ENCODE measurements around the gene TMEM179.

Gene TMEM179

DNA sequence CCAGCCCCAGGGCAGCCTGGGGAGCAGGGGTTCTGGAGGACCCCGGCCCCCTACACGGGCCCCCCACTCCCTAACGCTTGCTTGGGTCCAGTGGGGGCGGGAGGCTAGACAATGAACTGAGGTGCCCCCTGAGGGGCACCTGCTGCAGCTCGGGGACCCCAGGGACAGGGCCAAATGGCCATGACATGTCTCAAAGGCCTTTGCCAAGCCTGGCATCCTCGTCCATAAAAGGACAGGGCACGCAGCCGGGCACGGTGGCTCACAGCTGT lies 36.7 kb downstream of the TMEM179 start:
- DNase-seq (ENCODE audit: low read depth): no peak

DNA sequence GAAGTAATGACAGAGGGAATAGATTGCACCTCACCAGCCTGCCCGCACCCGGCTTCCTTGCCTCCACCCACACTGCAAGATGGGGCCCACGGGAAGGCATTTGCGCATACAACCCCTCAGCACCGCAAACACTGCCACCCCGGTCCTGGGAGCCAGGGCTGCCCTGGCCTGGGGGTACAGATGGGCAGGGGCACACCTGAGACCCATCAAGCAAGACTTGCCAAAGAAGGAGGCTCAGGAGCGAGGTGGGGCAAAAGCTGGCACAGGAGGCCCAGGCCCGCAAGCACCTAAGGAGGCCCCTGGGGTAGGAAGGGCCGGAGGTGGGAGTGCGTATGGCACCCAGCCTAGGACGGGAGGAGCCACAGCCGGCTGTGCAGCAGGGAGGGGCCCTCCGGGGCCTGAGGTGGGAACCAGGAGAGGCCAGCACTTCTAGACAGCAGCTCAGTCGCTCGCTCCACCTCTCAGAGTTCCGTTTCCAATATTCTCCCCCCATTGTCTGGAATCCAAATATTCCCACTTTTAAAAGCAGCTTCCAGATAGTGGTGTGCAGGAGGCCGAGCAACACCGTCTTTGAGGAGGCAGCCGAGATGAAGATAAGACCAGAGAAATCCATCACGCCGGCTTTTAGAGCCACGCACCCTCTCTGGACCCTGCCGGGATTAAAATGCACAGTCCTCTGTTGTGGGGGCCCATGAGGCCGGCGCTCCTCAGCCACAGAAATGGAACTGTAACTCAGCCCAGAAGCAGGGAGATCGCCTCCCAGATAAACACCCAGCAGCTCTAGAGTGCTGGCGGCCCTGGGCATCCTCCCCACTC lies 37.2 kb downstream of the TMEM179 start:
- no peak for DNase-seq (ENCODE audit: low read depth)

DNA sequence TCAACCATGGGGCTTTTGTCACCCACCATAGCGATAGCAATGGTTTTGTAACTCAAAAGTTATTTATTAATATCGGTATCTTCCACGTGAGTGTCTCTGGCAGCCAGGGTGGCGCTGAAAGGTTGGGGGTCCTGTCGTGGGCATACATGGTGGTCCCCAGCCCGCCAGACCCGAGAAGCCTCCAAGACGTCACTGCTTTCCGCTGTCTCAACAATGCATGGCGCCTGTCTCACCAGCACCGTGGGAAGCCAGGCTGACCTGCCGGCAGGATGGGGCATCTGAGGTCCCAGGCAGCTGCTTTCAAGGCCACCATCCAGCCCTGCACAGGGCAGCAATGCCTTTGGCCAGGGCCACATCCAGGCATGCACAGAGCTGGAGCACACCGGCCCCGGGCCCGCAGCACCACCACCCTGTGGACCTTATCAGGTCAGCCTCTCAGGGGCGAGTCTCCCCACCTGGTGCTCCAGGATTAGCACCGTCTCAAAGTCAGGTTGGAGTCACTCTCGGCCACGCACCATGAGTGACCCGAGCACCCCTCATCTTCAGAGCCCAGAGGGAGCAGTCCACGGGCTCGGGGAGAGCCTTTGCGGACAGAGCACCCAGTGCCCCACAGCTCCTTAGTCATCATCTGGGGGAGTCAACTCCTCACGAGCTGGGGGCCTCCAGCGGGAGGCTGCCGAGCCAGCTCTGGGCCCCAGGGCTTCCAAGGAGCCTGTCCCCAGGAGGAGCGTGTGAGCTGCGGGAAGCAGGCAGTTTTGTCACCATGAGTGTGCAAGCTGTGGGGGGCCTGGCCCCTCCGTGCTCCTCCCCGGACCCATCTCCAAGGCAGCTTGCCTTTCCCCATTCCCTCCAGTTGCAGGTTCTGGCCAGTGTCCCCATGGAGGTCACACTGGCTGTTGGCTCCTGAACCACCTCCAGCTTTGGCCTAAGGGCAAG lies 39.6 kb downstream of the TMEM179 start:
- no peak for DNase-seq (ENCODE audit: low read depth)

DNA sequence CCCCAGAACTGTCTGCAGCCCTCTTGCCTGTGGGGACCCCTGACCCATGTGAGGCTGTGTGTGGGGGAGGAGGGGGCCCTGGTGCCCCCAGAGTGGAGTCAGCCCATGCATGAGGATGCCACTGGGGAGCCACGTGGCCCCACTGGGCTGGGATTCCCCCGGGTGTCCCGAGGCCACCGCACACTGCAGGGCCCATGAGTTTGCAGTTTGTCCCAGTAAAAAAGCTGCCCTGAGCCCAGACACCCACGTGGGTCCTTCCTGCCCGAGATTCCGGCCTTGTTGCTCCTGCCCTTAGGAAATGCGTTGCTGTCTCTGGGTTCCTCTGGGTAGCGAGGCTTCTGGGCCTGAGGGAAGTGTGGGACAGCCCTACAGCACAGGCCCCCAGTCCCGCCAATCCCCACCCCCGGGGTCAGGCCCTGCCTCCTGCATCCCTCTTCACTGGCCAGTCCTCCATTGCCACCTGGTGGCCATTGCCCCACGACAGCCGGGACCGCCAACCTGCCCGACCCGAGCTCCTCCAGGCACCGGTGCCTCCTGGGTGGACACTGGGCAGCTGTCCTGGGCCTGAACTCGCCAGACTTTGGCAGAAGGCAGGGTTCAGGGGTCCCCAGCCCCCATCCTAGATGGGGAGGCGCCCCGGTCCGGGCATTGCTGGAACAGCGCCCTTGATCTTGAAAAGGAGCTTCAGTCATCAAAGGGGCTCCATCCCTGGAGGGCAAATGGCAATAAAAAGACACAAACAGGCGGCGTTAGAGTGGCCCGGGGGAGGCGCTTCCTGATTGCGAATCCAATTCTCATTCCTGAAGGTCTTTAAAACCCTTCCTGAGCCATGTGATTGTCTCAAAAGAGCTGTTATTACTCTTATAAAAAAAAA lies 40.6 kb downstream of the TMEM179 start:
- DNase-seq (ENCODE audit: low read depth): peak; percentile 41

DNA sequence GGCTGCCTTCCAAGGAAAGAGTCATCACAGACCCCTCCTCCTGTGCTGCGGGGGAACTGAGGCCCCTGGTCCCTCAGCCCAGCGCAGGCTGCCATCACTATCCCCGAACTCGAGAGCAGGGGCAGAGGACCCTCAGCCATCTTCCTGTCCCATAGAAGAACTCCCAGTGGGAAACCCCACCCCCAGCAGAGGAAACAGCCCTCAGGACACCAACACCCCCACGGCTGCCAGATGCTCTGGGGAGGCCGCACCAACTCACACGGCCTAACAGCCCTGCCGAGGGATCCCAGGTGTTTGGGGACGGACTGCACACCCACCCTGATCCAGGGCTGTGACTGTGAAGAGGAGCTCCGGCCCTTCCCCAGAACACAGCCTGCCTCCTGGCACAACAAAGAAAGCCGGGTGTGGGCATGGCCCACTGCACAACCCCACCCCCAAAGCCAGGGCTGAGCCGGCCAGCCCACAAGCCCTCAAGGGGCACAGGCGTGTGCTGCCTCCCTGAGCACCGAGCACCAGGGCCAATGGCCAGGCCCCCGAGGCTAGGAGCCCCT lies 41.3 kb downstream of the TMEM179 start:
- DNase-seq (ENCODE audit: low read depth): no peak

DNA sequence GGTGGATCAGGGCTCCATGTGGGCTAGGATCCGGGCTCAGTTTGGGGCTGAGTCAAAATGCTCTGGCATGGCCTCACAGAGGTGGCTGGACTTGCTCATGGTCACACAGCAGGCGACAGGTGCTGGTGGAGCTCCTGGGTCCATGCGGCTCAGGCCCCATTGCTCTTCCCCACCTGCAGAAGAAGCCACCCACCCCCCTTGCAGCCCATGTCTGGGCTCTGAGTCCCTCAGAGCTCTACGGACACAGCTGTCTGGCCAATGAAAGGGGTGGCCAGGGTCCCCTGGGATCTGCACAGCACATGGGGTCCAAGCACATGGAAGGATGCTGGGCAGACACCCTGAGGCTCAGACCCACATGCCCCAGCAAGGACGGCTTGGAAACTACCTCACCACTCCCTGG lies 42.0 kb downstream of the TMEM179 start:
- DNase-seq (ENCODE audit: low read depth): no peak

DNA sequence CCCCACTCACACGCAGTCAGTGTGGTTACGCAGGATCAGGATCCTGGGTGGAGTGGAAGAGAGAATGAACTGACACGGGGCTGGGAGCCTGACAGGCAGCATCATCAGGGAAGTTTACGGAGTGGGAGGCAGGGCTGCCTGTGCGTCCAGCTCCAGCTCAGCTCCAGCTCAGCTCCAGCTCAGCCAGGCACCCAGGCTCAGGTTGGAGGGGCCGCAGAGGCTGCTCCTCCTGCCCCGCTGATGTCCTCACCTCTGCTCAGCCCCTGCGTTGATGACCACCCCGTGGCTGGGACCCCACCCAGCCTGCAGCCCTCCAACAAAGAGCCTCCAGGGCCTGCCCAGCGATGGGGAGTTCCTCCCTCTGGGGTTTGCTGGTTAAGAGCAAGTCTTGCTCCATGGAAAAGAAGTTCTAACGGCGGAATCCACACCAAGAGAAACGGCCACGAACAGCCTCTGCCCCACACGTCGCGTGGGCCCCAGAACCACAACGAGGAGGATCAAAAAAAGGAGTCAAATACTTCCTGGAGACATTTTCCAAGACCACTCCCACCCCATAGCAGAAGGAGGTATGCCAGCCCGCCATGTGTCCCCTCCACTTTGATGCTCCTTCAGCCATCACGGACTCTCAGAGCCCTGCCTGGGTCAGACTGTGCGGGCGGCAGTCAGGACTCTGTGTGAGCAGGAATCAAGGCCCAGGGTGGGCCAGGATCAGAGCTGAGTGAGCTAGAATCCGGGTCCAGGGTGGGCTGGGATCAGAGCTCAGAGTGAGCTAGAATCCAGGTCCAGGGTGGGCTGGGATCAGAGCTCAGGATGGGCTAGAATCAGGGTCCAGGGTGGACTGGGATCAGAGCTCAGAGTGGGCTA lies 42.7 kb downstream of the TMEM179 start:
- no peak for DNase-seq (ENCODE audit: low read depth)

DNA sequence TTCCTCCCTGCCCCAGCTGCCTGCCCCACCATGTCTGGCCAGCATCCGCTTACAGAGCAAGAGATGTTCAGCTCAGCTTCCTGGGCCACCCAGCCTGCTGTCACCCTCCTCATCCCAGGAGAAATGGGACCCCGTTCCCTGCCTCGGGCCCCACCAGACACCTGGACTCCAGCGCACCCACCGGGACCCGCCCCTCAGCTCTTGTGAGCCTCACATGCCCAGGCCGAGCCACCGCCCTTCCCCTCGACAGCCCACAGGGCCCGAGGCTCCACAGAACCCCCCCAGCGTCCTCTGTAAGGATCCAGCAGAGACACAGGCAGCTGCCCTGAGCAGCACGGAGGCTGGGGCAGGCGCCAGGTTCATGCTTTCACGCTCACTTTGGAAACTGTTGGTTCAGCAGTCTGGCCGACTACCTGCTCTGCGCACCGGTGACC lies 43.4 kb downstream of the TMEM179 start:
- DNase-seq (ENCODE audit: low read depth): no peak

DNA sequence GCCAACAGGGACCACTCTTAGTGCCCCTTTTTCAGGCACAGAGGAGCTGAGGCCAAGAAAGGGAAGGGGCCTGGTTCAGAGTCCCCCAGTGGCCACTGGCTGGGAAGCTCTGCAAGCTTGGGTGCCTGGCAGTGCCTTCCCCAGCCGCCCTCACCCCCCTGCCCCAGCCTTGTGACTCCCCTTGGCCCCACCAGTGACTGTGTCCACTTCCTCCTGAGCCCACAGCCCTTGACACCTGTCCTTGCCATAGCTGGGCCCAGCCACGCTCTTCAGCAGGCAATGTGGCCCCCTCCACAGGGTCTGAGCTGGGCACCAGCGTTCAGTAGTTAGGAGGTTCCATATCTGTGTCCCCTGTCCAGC lies 44.0 kb downstream of the TMEM179 start:
- no peak for DNase-seq (ENCODE audit: low read depth)

DNA sequence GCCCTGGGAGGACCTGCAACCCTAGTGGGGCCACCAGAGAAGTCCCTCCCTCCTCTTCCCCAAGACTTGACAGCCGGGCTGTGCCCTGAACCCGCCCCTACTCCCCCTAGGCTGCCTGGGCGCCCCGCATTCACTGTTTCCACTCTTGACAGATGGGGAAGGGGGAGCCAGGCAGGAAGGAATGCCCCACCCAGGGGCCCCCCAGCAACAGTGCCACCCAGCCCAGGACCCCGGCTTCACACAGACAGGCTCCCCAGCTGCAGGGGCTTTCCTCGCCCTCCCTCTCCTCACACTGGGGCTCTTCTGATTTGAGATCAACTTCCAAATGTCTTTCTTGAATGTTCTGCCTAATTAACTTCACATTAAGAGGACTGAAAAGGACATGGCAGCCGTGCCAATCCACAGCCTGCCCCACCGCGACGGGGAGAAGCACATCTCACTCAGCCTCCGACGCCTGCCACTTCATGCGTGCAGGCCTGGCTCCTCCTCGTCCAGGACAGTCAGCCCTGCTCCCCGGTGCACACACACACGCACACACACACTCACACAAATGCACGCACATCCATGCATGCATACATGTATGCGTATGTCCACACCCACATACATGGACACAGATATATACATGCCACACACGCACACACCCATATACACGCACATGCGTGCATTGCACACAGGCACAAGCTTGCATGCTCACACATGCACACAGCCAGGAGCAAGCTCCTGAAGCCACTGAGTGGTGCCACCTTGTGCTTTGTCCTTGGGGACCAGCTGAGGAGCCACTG lies 44.6 kb downstream of the TMEM179 start:
- no peak for DNase-seq (ENCODE audit: low read depth)

DNA sequence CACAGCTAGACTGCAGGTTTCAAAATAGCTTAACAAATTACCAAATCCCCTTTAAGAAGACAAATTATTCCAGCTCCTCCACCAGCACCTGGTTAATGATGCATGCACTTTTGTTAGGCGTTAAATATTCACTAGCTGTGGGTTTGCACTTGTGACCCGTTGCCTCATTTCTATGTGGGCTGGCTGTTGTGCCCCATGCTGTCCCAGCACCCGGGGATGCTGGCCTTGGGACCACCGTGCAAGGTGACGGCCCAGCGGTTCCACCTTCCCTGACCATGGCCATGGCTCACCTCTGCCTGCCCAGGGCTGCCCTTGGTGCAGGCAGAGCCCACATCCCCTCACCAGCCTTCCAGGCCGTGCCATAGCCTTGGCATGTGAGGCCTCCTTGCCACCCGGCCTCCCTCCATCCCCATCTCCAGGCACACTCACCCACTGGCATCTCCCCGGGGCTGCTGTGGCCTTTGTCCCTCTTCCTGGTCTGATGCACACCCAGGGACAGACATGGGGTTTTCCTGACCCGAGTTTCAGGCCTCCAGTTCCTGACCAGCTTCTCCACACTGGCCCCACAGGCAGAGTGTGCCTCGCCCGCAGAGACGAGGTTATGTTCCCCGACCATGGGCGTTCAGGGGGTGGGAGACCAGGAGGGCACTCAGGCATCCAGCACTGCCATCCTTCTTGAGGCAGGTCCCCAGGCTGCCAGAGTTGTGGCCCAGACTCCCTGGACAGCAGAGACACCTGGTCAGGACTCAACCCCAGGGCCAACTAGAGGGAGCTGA lies 45.4 kb downstream of the TMEM179 start:
- DNase-seq (ENCODE audit: low read depth): no peak

DNA sequence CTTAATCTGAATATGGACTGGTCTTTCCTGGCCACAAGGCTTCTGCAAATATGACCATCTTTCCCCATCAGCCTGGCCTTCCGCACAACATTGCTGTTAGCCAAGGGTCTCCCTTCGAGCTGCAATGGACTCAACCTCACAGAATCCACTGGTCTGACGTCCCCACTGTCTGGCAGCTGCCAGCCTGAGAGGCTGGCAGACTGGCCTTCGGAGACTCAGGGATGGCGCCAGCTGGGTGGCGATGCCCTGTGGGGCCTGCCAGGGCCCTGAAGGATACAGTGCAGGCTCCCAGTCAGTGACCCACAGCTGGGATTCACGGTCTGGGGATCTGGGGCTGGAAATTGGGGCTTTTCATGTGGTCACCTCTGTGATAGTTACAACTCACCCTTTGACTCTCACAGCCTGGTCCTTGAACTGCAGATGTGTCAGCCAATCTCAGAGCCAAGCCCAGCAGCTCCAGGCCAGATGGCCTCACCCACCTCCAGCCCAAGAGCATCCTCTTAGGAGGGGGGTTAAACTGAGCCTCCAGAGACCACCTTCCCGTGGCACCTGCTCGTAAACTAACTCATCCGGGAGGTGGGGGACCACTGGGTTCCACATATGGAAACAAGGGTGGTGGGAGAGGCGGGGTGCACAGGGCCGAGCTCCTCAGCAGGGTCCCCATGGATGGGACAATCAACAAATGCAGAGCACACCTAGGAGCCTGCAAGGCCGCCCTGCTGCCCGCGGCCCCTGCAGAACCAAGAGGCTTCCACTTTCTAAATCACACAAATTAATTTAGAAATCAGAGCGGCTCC lies 46.1 kb downstream of the TMEM179 start:
- no peak for DNase-seq (ENCODE audit: low read depth)

DNA sequence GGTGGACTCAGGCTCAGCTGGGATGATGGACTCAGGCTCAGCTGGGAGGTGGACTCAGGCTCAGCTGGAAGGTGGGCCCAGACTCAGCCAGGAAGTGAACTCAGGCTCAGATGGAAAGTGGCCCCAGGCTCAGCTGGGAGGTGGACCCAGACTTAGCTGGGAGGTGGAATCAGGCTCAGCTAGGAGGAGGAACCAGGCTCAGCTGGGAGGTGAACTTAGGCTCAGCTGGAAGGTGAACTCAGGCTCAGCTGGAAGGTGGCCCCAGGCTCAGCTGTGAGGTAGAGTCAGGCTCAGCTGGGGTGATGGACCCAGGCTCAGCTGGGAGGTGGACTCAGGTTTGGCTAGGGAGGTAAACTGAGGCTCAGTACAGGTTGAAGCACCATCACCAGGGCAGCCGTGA lies 46.8 kb downstream of the TMEM179 start:
- no peak for DNase-seq (ENCODE audit: low read depth)

DNA sequence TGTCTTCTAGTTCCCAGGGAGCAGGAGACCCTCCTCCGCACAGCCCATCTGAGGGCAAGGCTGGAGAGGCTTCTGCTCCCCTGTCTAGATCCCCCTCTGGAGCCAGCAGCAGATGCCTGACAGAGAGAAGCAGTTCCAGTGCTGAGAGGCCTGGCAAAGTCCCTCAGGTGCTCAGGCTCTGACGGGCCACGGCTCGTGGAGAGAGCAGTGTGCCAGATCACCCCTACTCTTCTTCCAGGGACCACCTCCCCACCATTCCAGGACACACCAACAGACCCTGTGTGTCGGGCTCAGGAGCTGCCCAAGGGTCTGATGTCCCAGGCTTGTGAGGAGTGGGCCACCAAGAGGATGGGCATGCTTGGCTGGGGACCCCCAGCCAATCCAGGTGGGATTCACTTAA lies 47.5 kb downstream of the TMEM179 start:
- no peak for DNase-seq (ENCODE audit: low read depth)

DNA sequence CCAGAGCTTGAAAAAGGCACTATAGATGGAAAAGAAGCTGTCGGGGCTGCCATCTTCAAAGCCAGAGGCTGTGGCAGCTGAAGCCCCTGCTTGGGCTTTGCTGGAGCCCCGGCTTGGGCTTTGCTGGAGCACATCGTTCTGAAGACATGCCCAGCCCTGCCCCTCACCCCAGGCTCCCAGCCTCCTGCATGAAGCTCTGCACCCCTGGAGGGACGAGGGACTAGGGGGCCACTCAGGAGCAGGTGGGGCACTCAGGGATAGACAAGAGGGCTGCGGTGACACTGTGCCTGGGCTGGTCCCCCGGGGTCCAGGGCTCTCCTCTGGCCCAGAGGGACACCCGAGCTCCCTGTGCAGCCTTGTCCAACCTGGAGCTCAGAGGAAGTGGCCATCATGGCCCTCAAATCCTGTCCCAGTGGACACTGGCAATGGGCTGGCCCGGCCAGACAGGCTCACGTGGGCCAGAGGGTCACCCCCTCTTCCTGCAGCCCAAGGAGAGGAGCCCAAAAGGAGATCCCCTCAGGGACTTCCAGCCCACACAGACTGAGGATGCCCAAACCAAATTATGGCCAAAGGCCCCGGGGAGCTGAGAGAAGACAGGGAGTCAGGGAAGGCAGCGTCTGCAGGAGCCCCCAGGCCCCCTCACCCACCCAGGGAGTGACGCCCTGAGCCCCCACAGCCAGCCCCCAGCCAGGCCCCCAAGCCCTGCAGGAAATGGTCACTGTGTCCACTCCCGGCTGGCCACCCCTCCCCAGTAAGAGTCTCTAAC lies 48.1 kb downstream of the TMEM179 start:
- DNase-seq (ENCODE audit: low read depth): no peak

DNA sequence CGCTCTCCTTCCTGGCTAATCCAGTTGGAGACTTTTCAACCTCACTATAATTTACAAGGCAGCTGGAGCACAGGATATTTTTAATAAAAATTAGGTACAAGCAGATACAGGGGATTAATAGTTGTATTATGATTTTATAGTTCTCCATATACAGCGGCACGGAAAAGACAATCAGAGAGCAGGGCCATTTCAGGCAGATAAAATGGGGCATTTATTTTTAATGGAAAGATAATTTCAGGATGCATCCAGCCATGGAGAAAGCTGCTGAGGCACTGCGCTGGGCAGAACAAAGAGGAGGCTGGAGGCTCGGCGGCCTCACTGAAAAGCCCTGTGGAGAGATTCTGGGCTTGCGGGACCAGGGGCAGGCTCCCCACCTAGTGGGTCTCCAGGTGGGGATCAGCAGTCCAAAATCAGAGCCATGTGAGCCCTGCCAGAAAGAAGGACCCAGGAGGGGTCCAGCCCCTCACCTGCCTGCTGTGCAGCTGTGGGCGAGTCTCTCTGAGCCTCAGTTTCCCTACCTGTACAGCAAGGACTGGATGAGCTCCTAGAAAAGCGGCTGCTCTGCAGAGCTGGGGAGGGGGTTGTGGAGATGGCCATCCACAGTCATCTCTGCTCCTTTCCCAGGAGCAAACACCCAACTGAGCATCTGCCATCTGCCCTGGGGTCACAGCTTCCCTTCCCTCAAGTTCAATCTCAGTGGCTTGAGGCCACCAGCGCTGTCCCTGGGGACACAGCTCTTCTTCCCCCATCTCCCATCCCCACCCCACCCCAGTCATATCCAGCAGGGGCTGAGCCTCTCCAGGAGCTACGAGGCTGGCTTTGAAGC lies 48.9 kb downstream of the TMEM179 start:
- DNase-seq (ENCODE audit: low read depth): no peak
